Mammary epithelial cell (primary cell): ENCODE results near the gene PLEKHO2.

Source experiments
- CTCF ChIP-seq, 2 donors: IDR thresholded peaks in 1 of 2; conservative IDR thresholded peaks in 1 of 2; 2 replicates each; pipeline ENCODE4 v1.5.1; 2011 to 2012; ENCODE audit warnings: inconsistent platforms in 2 of 2, low read length in 2 of 2, mild to moderate bottlenecking in 2 of 2, control low read depth in 1 of 2, low read depth in 1 of 2; ENCODE audit not compliant: insufficient read depth in 1 of 2; ENCODE audit errors: extremely low read depth in 1 of 2
- EZH2 ChIP-seq: IDR thresholded peaks from 2 replicates; pipeline ENCODE4 v1.6.1; 2012; ENCODE audit warnings: low read length, inconsistent platforms, borderline replicate concordance

GRCh38 chr15:64861960-64862359 is 20.2 kb downstream of the PLEKHO2 start:
- TF ChIP-seq EZH2 (no peak), CTCF (conservative IDR thresholded peaks at IDR 0.05 in 1 of 2, IDR thresholded peaks at IDR 0.05 in 1 of 2; ENCODE audit: extremely low read depth in 1 of 2, insufficient read depth in 1 of 2, low read depth in 1 of 2, low read length in 2 of 2) (no peak)
